WTC11 (cell line): ENCODE data around the gene FARP2. TPM values are rescaled to one million over a fixed set of nuclear protein-coding genes. Genes with fewer than 3 reads are reported as not detected.

Source experiments
- ATAC-seq: fragments of 200-7000 bp; cut with Tn5 transposase; 2 replicates; pipeline ENCODE4 v1.10.0; 2021; ENCODE audit warnings: mild to moderate bottlenecking, moderate library complexity
- CTCF ChIA-PET: fragments of 300-600 bp; sonication (Branson Sonifier 250); formaldehyde crosslinking; loops from one replicate; lab custom pipeline; 2021; ENCODE audit warnings: antibody characterized with exemption; lab: Charles Lee
- POLR2A ChIA-PET: fragments of 350-600 bp; sonication (Branson Sonifier 250); formaldehyde crosslinking; loops from one replicate; lab custom pipeline; 2021; ENCODE audit warnings: antibody characterized with exemption; lab: Charles Lee
- DNase-seq: peaks from one replicate; pipeline ENCODE4 v3.0.0; 2021; ENCODE audit warnings: low spot score
- H3K27ac Mint-ChIP-seq: 2 replicates; pipeline ENCODE4 v1.8.0; 2021; ENCODE audit warnings: mixed read lengths
- H3K27me3 Mint-ChIP-seq: 2 replicates; pipeline ENCODE4 v1.8.0; 2021; ENCODE audit warnings: low read depth, mild to moderate bottlenecking, moderate library complexity, mixed read lengths
- H3K36me3 Mint-ChIP-seq: 2 replicates; pipeline ENCODE4 v1.8.0; 2021; ENCODE audit warnings: mixed read lengths
- H3K4me1 Mint-ChIP-seq: 2 replicates; pipeline ENCODE4 v1.8.0; 2022; ENCODE audit warnings: mixed read lengths
- H3K4me3 Mint-ChIP-seq: 2 replicates; pipeline ENCODE4 v1.8.0; 2021; ENCODE audit warnings: mild to moderate bottlenecking, moderate library complexity, mixed read lengths
- H3K9me3 Mint-ChIP-seq: 2 replicates; pipeline ENCODE4 v1.8.0; 2021; ENCODE audit warnings: mixed read lengths
- CREB1 ChIP-seq: sonication (generic); formaldehyde crosslinking; IDR thresholded peaks from 2 replicates; pipeline ENCODE4 v1.8.0; 2023; ENCODE audit warnings: mild to moderate bottlenecking, missing genetic modification reagents
- ESRRA ChIP-seq: sonication (generic); formaldehyde crosslinking; IDR thresholded peaks from 2 replicates; pipeline ENCODE4 v1.8.1; 2022; ENCODE audit warnings: mild to moderate bottlenecking, missing genetic modification reagents, borderline replicate concordance
- GRHL2 ChIP-seq: fragments of 250-450 bp; sonication (Bioruptor Pico); IDR thresholded peaks from 2 replicates; pipeline ENCODE4 v1.8.0; 2022; ENCODE audit warnings: mild to moderate bottlenecking, moderate library complexity; ENCODE audit not compliant: insufficient replicate concordance, severe bottlenecking
- GTF2I ChIP-seq: fragments of 250-450 bp; sonication (Bioruptor Pico); conservative IDR thresholded peaks from 2 replicates; pipeline ENCODE4 v1.4.0; 2021; ENCODE audit warnings: mild to moderate bottlenecking
- JAZF1 ChIP-seq: fragments of 250-450 bp; sonication (Bioruptor Pico); IDR thresholded peaks from 2 replicates; pipeline ENCODE4 v1.9.0; 2021; ENCODE audit warnings: moderate library complexity, mild to moderate bottlenecking, inconsistent platforms
- KAT7 ChIP-seq: sonication (generic); formaldehyde crosslinking; IDR thresholded peaks from 2 replicates; pipeline ENCODE4 v1.8.1; 2023; ENCODE audit warnings: missing genetic modification reagents, mild to moderate bottlenecking, borderline replicate concordance
- NFE2L1 ChIP-seq: sonication (generic); formaldehyde crosslinking; IDR thresholded peaks from 2 replicates; pipeline ENCODE4 v1.8.1; 2023; ENCODE audit warnings: missing genetic modification reagents
- NR2C2 ChIP-seq: sonication (generic); formaldehyde crosslinking; IDR thresholded peaks from 2 replicates; pipeline ENCODE4 v1.8.0; 2022; ENCODE audit warnings: mild to moderate bottlenecking, missing genetic modification reagents
- OVOL2 ChIP-seq: fragments of 250-450 bp; sonication (Bioruptor Pico); IDR thresholded peaks from 2 replicates; pipeline ENCODE4 v1.9.0; 2021; ENCODE audit warnings: mild to moderate bottlenecking, borderline replicate concordance
- PRRX2 ChIP-seq: fragments of 250-450 bp; sonication (Bioruptor Pico); IDR thresholded peaks from 2 replicates; pipeline ENCODE4 v1.8.0; 2021; ENCODE audit warnings: mild to moderate bottlenecking
- RELA ChIP-seq: sonication (generic); formaldehyde crosslinking; IDR thresholded peaks from 2 replicates; pipeline ENCODE4 v1.8.1; 2022; ENCODE audit warnings: missing genetic modification reagents, mild to moderate bottlenecking, borderline replicate concordance
- RORB ChIP-seq: fragments of 250-450 bp; sonication (Bioruptor Pico); IDR thresholded peaks from 2 replicates; pipeline ENCODE4 v1.9.0; 2021; ENCODE audit warnings: mild to moderate bottlenecking
- SMAD3 ChIP-seq: sonication (generic); formaldehyde crosslinking; IDR thresholded peaks from 2 replicates; pipeline ENCODE4 v1.8.0; 2022; ENCODE audit warnings: missing genetic modification reagents, mild to moderate bottlenecking, borderline replicate concordance
- SOX15 ChIP-seq: fragments of 250-450 bp; sonication (Bioruptor Pico); IDR thresholded peaks from 2 replicates; pipeline ENCODE4 v1.9.0; 2021; ENCODE audit warnings: mild to moderate bottlenecking
- SP1 ChIP-seq: sonication (generic); formaldehyde crosslinking; conservative IDR thresholded peaks from 2 replicates; pipeline ENCODE4 v1.8.1; 2022; ENCODE audit warnings: missing genetic modification reagents
- TCF7 ChIP-seq: sonication (generic); formaldehyde crosslinking; IDR thresholded peaks from 2 replicates; pipeline ENCODE4 v1.8.0; 2022; ENCODE audit warnings: mild to moderate bottlenecking, low read depth, missing genetic modification reagents, moderate library complexity
- TEAD1 ChIP-seq: sonication (generic); formaldehyde crosslinking; IDR thresholded peaks from 2 replicates; pipeline ENCODE4 v1.8.0; 2022; ENCODE audit warnings: mild to moderate bottlenecking, missing genetic modification reagents
- TEAD4 ChIP-seq: sonication (generic); formaldehyde crosslinking; IDR thresholded peaks from 2 replicates; pipeline ENCODE4 v1.8.0; 2022; ENCODE audit warnings: mild to moderate bottlenecking, missing genetic modification reagents
- TP53 ChIP-seq: sonication (generic); formaldehyde crosslinking; IDR thresholded peaks from 2 replicates; pipeline ENCODE4 v1.8.1; 2023; ENCODE audit warnings: mild to moderate bottlenecking, missing genetic modification reagents
- ZNF219 ChIP-seq: sonication (generic); formaldehyde crosslinking; IDR thresholded peaks from 2 replicates; pipeline ENCODE4 v1.8.0; 2023; ENCODE audit warnings: missing genetic modification reagents, mild to moderate bottlenecking, borderline replicate concordance
- ZNF232 ChIP-seq: sonication (generic); formaldehyde crosslinking; IDR thresholded peaks from 2 replicates; pipeline ENCODE4 v1.8.0; 2022; ENCODE audit warnings: mild to moderate bottlenecking, missing genetic modification reagents
- ZNF263 ChIP-seq: sonication (generic); formaldehyde crosslinking; IDR thresholded peaks from 2 replicates; pipeline ENCODE4 v1.8.1; 2022; ENCODE audit warnings: low read depth, mild to moderate bottlenecking, moderate library complexity, missing genetic modification reagents
- ZNF317 ChIP-seq: sonication (generic); formaldehyde crosslinking; IDR thresholded peaks from 2 replicates; pipeline ENCODE4 v1.8.1; 2023; ENCODE audit warnings: low read depth, mild to moderate bottlenecking, moderate library complexity, missing genetic modification reagents, borderline replicate concordance
- ZNF532 ChIP-seq: fragments of 250-450 bp; sonication (Bioruptor Pico); IDR thresholded peaks from 2 replicates; pipeline ENCODE4 v1.9.0; 2021; ENCODE audit warnings: mild to moderate bottlenecking, borderline replicate concordance
- ZNF671 ChIP-seq: fragments of 250-450 bp; sonication (Bioruptor Pico); IDR thresholded peaks from 2 replicates; pipeline ENCODE4 v1.8.0; 2021; ENCODE audit warnings: mild to moderate bottlenecking
- total RNA-seq: library from RNA; stranded (reverse); gene quantifications from 3 replicates; pipeline ENCODE4 v1.2.3, GENCODE V29; 2021
- TF ChIP-seq, protein P1 (sequence below): sonication (generic); formaldehyde crosslinking; IDR thresholded peaks from 2 replicates; pipeline ENCODE4 v1.8.0; 2022; ENCODE audit warnings: mild to moderate bottlenecking, missing genetic modification reagents
- TF ChIP-seq, protein P2 (sequence below): sonication (generic); formaldehyde crosslinking; IDR thresholded peaks from 2 replicates; pipeline ENCODE4 v1.8.1; 2023; ENCODE audit warnings: mild to moderate bottlenecking, missing genetic modification reagents, moderate library complexity
- TF ChIP-seq, protein P3 (sequence below): sonication (generic); formaldehyde crosslinking; IDR thresholded peaks from 2 replicates; pipeline ENCODE4 v1.8.1; 2022; ENCODE audit warnings: mild to moderate bottlenecking, moderate library complexity, missing genetic modification reagents

The FARP2 gene
- total RNA-seq, 1 experiment from 2014 or later, result 37.8 TPM

GRCh38 chr2:241478166-241478565 lies 122.1 kb downstream of the FARP2 start:
- CTCF ChIA-PET, result no interaction called here
- H3K4me1 Mint-ChIP-seq, result no peaks in the 10 kb centered on the region
- no peak overlapping the region for H3K27ac Mint-ChIP-seq
- ATAC-seq (no peak), DNase-seq (no peak)
- H3K36me3 Mint-ChIP-seq, result no peaks in the 10 kb centered on the region
- POLR2A ChIA-PET, result no interaction called here
- H3K4me3 Mint-ChIP-seq, result no peak overlapping the region
- TF ChIP-seq RORB, result no peak
- no peak for TF ChIP-seq RELA (CRISPR knock-in tag)
- TF ChIP-seq, protein P1, sequence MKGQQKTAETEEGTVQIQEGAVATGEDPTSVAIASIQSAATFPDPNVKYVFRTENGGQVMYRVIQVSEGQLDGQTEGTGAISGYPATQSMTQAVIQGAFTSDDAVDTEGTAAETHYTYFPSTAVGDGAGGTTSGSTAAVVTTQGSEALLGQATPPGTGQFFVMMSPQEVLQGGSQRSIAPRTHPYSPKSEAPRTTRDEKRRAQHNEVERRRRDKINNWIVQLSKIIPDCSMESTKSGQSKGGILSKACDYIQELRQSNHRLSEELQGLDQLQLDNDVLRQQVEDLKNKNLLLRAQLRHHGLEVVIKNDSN (CRISPR knock-in tag), result no peak
- no peak for TF ChIP-seq NR2C2 (CRISPR knock-in tag)
- TF ChIP-seq, protein P2, sequence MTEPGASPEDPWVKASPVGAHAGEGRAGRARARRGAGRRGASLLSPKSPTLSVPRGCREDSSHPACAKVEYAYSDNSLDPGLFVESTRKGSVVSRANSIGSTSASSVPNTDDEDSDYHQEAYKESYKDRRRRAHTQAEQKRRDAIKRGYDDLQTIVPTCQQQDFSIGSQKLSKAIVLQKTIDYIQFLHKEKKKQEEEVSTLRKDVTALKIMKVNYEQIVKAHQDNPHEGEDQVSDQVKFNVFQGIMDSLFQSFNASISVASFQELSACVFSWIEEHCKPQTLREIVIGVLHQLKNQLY (CRISPR knock-in tag), result no peak
- no peak for TF ChIP-seq ZNF317 (CRISPR knock-in tag)
- TF ChIP-seq TEAD1, result no peak
- TF ChIP-seq, protein P3, sequence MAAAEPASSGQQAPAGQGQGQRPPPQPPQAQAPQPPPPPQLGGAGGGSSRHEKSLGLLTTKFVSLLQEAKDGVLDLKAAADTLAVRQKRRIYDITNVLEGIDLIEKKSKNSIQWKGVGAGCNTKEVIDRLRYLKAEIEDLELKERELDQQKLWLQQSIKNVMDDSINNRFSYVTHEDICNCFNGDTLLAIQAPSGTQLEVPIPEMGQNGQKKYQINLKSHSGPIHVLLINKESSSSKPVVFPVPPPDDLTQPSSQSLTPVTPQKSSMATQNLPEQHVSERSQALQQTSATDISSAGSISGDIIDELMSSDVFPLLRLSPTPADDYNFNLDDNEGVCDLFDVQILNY, result no peak
- no peak for TF ChIP-seq TP53
- no peak for TF ChIP-seq JAZF1
- TF ChIP-seq CREB1, result no peak
- TF ChIP-seq ZNF263 (CRISPR knock-in tag), result no peak
- no peak for TF ChIP-seq ESRRA (CRISPR knock-in tag)
- TF ChIP-seq ZNF532 (CRISPR knock-in tag), result no peak
- TF ChIP-seq PRRX2 (CRISPR knock-in tag), result no peak
- H3K9me3 Mint-ChIP-seq, result no peaks in the 10 kb centered on the region
- peaks cover 5% of the 10 kb centered on the region; the same call in 1 of the 2 replicates for H3K27me3 Mint-ChIP-seq

GRCh38 chr2:241479026-241479898 lies 123.2 kb downstream of the FARP2 start:
- H3K36me3 Mint-ChIP-seq, result no peaks in the 10 kb centered on the region
- no peak for TF ChIP-seq RELA (CRISPR knock-in tag)
- TF ChIP-seq ZNF232 (CRISPR knock-in tag), result no peak
- no peak for TF ChIP-seq SOX15 (CRISPR knock-in tag)
- no peak for TF ChIP-seq NFE2L1 (CRISPR knock-in tag)
- TF ChIP-seq TEAD1, result no peak
- no peak for TF ChIP-seq ESRRA (CRISPR knock-in tag)
- TF ChIP-seq GRHL2, result no peak
- TF ChIP-seq TEAD4 (CRISPR knock-in tag), result no peak
- TF ChIP-seq GTF2I, result no peak
- no peak for TF ChIP-seq SP1 (CRISPR knock-in tag)
- no peak for TF ChIP-seq OVOL2 (CRISPR knock-in tag)
- no peak for TF ChIP-seq TCF7 (CRISPR knock-in tag)
- no peak for TF ChIP-seq KAT7
- no peak for TF ChIP-seq RORB
- TF ChIP-seq TP53, result no peak
- TF ChIP-seq ZNF317 (CRISPR knock-in tag), result no peak
- TF ChIP-seq ZNF219 (CRISPR knock-in tag), result no peak
- TF ChIP-seq ZNF671 (CRISPR knock-in tag), result no peak
- TF ChIP-seq SMAD3, result no peak
- POLR2A ChIA-PET, result no interaction called here
- H3K4me1 Mint-ChIP-seq, result no peaks in the 10 kb centered on the region
- H3K27ac Mint-ChIP-seq, result no peak overlapping the region
- H3K4me3 Mint-ChIP-seq, result no peak overlapping the region
- H3K9me3 Mint-ChIP-seq, result no peaks in the 10 kb centered on the region
- CTCF ChIA-PET, result interaction anchor here (0.6 kb wide), 1 partner anchor 97 kb away, joined by 3 read pairs; no protein-coding TSS in a partner anchor
- no peak for DNase-seq
- no peaks in the 10 kb centered on the region for H3K27me3 Mint-ChIP-seq
- no peak for ATAC-seq
